GM18508 (cell line): ENCODE measurements around the gene DAPK1.

Experiments used
- ATAC-seq: cut with Tn5 transposase; IDR thresholded peaks from one replicate; pipeline ENCODE4 v1.9.1; 2021; ENCODE audit warnings: moderate number of reproducible peaks; ENCODE audit not compliant: insufficient read depth, unreplicated experiment

Gene DAPK1

DNA sequence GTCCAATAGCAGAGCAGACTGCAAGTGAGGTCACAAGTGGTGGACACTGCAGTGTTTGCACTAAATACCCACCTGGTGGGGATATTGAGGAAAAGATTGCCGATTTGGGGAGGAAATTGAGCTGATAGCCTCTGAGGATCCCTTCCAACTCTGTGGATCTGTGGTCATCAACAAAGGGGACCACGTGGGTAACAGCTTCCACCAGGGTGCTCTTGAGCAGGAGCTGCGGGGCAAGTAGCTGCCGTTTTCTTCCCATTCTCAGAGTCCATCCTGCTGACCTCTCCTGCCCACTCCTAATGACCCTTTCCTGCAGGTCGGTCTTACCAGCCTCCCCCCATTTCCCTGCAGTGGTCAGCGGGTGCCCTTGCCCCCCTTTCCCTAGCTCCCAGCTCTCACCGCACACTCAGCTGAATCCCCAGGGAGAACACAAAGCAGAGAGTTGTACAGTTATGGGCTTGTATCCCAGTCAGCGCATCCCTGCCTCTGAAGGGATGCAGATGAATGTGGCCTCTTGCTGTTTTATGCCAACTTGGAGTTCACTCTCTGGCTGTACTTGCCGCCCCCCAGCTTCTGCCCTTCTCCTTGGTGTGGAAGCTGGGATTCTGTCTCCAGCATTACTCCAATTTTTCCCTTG lies 18.0 kb downstream of the DAPK1 start:
- ATAC-seq: no peak

DNA sequence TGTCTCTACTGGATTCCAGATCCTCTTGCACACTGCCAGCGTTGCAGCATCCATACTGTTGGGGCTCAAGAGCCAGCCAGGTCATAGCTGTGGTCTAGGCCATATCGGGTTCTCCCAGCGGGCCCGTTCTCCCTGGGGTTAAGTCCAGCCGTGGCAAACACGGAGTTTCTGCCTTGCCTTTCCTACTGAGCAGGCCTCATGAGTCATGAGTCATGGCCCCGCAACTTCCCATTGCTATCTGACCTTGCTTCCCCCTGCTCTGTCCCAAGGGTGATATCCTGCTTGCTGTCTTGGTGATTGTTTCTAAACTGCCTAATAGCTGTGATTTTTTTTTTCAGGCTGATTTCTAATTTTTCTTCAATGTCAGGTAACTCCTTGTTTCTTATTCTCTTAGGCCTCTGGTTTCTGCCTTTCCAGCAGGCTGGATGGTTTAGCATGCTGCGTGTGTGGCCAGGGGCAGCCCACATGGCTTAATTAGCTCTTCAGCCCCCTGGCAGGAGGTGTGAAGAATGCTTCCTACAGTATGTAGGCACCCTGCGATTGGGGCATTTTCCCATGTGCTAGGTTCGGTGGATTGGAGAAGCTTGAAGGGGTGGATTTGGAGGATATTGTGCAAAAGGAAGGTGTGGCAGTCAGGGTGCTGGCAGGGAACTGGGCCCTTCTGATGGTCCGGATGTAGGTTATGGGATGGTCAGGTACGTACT lies 18.7 kb downstream of the DAPK1 start:
- ATAC-seq: no peak

DNA sequence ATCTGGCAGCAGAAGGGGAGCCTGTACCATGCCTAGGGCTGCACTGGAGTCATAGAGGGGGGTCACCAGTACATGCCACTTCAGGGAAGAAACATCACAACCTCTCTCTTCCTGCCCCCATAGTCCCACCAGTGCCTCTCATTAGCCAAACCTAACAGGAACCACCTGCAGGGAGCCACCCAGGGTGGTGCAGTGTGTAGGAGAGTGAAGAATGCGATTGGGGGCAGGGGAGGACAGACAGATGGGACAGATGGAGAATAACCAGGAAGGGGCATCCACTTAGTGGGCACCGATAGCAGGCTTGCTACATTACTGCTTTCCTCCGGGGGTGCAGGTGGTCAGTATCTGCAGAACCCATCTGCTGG lies 19.2 kb downstream of the DAPK1 start:
- no peak for ATAC-seq

DNA sequence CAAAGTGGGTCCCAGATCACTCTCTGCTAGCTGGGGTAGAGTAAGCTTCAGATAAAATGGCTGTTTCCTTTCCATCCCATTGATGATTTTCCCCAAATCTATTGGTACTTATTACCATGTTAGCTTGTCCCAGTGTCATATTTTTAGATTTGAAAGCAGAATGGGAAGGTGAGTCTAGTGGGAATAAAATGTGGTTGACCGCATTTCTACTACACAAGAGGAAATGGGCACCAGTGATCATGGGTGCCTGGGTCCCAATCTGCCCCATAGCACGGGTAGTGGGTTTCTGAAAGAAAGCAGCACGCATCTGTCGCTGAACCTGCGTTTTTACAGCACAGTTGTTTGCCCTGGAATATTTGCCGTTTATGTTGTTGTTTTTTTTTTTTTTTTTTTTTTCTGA lies 20.1 kb downstream of the DAPK1 start:
- ATAC-seq: no peak

DNA sequence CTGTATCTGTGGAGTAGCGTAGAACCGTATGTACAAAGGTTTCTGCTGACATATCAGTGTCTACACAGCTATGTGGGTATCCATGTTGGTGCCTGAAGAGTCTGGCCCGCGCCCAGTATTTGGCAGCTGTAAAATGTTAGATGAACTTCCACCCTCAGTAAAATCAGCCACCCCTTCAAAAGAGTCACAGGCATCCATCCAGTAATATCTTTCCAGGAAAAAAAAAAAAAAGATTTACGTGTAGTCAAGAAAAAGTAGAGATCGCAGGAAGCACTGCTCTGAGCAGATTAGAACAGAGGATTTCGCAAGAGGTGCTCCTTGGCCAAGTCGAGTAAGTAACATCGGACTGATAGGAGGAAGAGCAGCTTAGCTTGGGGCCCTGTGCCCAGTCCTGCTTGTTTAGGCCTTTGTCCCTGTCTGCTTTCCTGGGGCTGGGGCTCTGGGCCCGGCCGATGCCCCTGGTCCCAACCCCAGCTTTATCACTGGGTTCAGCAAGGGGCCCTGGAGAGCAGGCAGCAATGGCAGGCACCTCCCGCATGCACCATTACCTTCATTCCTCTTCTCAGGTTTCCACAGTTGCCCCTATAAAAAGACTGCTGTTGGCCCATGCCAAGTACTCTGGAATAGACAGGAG lies 21.2 kb downstream of the DAPK1 start:
- no peak for ATAC-seq

DNA sequence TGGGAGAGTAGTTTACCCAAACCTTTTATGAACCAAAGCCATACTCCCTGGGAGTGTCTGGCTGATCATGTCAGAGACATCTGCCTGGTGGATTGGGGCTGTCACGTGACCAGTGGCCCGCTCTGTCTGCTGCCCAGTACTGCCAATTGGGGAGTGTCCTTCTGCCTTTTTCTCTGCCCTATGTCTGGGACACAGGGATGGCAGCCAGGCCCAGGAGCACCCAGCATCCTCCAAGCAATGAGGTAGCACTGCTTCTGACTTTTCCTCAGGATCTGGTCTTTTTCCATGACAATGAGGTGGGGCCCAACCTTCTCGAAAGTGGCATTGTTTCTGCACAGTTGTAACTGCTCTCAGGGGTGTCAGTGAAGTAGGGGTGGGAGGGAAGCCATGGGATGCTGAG lies 21.8 kb downstream of the DAPK1 start:
- no peak for ATAC-seq

DNA sequence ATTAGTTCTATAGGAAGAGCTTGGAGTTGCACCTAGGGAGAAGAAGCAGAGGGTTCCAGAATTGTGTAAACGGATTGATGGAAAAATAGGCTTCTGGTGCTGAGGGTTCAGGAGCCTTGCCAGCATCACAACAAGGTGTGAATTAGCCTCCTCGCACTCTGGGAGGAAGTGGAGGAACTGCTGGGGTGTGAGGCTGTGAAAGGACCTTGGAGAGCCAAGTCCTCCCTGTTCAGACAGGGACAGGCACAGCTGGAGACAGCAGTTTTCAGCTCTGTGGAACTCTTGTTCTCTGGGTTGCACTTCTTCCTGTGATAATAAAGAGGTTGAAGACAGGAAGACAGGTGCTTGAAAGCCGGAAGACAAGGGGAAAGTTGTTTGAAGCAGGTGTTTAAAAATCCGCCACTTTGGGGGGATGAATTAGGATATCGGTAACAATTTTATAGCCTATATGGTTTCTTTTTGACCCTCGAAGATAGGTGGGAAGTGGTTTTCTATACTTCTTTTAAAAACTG lies 22.6 kb downstream of the DAPK1 start:
- no peak for ATAC-seq

DNA sequence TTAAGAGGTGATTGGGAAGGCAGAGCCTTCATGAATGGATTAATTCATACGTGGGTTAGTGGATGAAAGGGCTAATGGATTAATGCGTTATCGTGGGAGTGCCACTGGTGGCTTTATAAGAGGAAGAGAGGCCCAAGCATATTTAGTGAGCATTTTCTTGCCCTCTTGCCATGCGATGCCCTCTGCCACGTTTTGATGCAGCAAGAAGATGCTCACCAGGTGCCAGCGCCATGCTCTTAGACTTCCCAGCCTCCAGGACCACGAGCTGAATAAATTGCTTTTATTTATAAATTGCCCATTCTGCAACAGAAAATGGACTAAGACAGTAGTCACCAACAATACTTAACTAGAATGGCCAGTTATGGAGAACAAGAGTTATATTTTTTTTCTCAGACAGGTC lies 24.2 kb downstream of the DAPK1 start:
- no peak for ATAC-seq

DNA sequence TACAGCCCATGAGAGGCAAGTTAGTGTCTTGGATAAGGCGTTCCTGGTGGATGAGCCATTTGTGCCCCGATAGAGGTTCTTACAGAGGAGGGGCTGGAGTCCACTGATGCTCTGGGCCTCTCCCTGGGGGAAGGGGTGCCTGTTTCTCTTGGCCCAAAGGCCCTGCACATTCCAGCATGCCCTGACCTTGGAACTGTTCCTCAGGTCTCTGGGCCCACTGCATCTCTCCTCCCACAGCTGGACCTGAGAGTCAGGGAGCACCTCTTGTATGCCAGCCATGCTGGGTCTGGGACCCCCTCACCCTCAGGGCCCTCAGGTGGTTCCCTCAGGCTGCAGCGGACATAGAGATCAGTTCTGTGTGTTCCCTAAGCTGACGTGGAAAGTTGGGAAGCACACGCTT lies 26.4 kb downstream of the DAPK1 start:
- no peak for ATAC-seq

DNA sequence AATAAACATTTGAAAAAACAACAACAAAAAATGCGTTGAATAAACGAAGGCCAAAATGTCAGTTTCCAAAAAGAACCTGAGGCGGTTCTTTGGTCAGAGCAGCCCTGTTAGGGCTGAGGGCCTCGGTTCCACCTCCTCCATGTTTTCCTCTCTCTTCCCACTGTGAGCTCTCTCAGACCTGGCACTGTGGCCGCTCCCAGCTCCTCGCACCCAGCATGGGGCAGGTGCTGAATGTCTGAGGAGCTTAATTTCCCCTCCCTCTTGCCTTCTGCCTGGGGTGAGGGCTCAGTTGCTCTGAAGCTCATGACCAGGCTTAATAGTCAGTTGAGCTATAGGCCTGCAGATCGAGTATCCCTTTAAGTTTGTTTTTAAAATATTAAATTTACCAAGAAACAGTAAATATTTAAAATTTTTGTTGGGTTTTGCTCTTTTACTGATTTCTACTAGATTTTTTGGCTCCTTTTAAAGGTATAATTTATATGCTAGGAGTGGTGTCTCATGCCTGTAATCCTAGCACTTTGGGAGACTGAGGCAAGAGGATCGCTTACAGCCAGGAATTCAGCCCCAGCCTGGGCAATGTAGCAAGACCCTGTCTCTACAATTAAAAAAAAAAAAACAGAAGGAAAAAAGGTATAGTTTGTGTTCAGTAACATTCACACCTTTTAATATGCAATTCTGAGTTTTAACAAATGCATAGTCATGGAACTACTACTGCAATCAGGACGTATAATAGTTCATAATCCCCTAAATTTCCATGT lies 28.1 kb downstream of the DAPK1 start:
- no peak for ATAC-seq

DNA sequence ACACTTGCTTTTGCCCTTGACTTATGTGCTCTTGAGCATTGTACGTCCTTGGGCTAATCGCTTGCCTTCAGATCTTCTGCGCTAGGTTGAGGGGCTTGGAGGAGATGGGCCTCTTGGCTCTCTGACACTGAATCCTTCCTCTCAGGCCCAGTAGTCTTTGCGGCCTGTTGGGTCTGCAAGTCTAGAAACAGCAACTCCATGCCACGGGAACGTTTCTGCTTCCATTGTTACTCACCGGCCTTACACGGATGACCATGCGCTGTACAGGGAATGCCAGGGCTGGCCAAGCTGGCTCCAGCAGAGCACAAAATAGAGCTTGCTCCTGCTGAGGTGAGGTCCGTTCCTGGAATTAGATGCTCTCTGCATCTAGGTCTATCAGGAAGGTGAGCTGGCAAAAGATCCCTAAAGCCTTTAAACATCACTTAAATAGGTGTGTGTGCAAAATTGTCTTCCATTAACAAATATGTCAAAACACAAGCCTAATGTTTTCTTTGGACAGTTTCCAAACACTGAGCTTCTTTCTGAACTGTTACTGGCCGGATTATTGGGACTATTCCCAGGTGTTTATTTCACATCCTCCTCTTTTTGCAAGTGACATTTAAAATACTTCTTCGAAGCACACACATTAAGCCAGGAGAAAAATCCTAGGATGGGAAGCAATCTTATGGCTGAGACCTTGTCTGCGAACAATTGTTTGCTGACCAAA lies 29.7 kb downstream of the DAPK1 start:
- no peak for ATAC-seq

DNA sequence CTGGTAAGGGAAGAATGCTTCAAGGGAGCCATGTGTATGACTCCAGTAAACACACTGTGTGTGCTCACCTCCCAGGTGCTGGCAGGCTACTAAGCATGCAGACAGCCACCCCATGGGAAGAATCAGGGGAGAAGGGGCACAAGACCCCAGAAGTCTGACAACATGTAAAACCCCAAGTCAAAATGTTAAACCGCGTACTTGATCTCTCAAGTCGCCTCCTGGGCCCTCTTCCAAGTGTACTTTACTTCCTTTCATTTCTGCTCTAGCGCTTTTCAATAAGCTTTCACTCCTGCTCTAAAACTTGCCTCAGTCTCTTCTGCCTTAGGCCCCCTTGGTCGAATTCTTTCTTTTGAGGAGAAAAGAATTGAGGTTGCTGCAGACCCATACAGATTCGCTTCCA lies 31.3 kb downstream of the DAPK1 start:
- no peak for ATAC-seq

DNA sequence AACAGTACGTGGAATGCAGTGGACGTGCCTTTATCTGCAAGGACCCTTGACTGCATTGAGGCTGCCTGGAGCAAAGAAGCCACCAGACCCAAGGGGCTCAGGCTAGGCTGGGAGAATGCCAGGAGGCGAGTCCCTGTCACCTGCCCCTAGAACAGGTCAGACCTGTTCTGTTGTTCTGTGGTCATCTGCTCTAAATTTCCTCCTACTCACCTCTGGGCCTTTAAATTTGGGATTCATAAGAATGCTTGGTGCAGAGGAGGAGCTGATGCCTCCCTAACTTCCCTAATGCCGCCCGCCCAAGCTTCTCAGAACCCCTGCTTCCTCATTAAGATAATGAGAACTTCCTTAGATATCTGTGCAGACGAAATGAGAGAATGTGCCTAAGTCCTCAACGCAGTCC lies 32.0 kb downstream of the DAPK1 start:
- no peak for ATAC-seq

DNA sequence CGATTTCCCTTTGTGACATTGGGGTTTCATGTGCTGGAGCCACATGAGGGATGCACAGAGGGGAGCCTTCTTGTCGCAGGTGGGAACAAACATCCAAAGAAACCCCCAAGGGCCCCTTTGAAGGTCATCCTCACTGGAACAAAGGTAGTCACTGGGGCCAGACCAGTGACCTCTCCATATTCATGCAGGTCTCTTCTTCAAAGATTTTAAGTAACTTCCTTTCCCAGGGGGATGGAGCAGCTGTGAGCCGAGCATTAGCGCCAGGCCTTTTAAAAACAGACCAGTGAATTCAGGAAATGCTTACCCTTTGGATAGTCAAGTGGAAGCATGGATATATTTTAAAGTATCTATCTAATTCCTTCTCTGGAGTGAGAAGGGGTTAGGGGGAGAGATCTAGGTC lies 33.0 kb downstream of the DAPK1 start:
- no peak for ATAC-seq

DNA sequence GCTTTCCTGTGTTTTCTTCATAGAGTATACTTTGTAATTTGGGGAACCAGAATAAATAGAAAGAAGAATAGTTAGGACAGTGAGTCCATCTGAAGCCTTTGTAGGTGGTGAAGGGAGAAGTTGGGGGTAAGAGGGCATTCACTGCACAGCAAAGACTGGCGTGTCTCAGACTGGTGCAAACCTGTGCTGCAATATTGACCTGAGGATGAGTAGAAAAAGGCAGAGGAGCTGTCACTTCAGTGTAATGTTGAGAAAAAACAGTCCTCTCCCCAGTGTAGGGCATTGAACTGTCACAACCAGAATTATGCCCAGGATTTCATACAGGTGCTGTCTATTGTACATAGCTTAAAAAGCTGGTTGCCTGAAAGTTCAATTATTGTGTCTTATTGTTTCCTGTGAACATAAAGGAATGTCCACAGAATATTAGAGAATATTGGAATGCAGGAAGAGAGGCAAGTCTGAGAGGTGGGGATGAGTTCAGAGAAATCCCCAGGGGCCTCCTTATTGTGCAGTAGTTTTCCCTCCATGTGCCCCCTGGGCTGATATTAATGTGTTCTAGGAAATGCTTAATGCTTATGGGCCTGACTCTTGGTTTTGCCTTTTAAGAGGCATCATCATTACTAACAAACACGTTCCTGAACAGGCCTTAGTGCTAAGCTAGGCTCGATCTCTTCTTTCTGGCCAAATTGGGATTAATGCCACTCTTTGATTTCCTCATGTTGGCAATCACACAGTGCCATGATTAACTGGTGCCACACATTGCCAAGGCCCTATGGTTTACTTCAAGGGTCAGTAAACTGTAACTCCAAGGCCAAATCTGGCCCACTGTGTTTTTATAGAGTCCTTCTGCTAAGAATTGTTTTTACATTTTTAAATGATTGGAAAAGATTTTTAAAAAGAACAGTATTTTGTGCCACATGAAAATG lies 34.0 kb downstream of the DAPK1 start:
- no peak for ATAC-seq

DNA sequence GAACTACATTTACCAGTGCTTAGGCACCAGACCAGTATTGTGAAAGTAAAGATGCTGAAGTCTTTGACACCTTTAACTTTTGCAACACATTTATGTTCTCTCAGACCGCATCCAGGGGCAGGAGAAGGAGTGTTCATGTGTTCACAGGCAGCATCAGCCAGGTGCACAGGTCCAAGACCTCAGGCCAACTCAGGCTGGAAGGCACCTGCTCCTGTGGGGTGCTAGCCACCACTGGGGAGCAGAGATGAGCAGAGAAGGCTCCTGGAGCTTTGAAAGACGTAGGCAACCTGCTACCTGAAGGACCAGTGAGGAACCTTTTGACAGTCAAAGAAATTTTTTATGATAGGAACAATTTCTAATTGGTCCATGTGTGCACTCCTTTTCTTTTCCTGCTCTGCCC lies 35.6 kb downstream of the DAPK1 start:
- ATAC-seq: no peak

DNA sequence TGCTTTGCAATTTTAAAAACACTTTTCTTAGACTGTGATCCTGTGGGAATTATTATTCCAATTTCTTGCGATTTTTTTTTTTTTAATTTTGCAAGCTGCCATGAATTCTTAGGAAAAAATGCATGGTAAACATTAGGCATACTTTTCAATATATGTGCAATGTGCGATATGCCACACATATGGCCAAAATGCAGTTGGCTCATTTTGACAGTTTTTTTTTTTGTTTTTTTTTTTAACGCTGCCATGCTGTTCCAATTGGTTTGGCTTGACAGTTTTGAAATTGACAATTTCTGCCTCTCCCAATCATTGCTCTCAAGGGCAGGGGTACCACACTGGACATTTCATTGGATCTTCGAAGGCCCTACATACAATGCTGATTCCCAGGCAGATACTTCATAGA lies 36.4 kb downstream of the DAPK1 start:
- no peak for ATAC-seq

DNA sequence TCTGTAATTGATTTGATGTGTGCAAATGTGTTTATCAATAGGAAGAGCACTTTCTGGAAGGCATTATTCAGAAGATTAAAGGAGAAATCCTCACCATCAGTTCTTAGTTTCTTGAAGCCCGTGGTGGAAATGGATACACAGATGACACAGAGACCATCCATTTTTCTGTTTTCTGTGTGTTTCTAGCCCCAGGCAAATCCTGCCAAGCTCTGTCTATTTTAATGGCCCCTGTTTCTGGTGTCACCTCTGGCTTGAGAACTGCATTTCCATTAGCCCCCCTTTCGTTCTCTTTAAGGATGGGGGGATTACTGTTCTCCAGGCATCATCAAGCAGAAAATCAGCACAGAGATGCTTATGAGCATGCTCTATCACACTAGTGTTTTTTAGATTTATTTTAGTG lies 37.3 kb downstream of the DAPK1 start:
- no peak for ATAC-seq

DNA sequence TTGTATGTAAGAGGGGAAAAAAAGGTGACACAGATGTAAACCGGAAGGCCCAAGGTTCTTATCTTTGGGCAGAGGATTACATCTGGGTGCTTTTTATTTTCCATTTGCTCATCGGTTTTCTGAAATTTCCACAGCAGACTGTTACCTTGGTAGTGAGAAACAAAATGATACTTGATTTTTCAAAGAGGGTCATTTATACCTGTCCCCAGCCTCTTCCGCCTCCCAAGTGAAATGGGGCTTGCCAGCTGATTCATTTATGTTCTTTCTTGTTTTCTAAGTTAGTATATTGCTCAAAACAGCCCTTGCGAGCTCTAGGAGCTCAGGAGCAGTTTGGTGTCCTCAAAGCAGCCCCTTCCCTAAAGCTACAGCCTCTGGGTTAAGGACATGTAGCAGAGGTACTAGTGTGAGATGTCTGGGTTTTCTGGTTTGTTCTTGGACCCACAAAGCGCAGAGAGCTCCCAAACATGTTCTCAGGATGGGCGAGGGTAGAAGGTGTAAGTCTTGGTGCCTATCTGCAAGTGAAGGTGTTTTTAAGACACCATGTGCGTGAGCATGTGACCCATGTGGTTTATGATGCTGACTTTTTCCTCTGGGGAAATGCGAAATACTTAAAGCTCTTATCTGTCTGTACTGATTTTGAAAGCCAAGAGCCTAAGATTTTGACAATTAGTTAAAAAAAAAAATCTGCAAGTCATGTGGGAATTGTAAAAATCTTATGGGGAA lies 38.3 kb downstream of the DAPK1 start:
- peak; percentile 67 for ATAC-seq
